Glomerular endothelial cell (primary cell): Measurements from ENCODE around the gene ARL4D. TPM values are rescaled to one million over a fixed set of nuclear protein-coding genes. Genes with fewer than 3 reads are reported as not detected.
"Not testable (repeated sequence)": the region's sequence is repeated elsewhere in the genome, so short reads cannot be mapped to it uniquely, and the experiment has no call there.

Source experiments
- DNase-seq: peaks from one replicate; pipeline ENCODE4 v3.0.0-alpha.2; 2011; ENCODE audit warnings: low read depth, low spot score; ENCODE audit errors: extremely low read depth
- total RNA-seq: library from RNA; depleted of rRNA; stranded (reverse); fragments of >200 nt; gene quantifications from 2 replicates; pipeline ENCODE4 v1.2.3, GENCODE V29; 2015

The ARL4D gene
- total RNA-seq, 1 donor from 2014 or later, result 2.1 TPM

DNA sequence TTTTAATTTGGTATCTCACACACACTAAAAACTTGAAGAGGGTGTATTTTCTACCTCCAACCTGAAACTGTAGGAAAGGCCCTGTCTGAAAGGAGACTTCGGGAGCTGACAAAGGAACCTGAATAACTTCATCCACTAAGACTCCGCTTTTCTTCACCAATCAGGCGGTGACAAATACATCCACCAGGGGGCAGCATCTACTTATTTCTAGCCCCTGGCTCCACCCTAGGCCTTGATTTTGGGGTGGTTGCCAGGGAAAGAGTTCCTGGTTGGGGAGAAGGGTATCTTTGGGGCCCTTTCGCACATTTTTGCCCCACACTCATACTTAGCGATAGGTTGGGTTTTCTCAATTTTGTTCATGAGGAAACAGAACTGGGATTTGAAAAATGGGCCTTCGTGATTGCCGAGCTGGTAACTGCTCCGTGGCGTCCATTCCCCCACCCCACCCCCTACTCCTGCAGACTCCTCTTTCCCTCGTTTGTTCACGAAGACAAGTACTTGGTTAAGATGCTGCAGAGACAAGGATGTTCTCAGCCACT is 4.8 kb upstream of the ARL4D start:
- peak; percentile 80 for DNase-seq

- not testable (repeated sequence) for DNase-seq
These were observed 4.1 kb upstream of the ARL4D start for GRCh38 chr17:43394696-43395095.

DNA sequence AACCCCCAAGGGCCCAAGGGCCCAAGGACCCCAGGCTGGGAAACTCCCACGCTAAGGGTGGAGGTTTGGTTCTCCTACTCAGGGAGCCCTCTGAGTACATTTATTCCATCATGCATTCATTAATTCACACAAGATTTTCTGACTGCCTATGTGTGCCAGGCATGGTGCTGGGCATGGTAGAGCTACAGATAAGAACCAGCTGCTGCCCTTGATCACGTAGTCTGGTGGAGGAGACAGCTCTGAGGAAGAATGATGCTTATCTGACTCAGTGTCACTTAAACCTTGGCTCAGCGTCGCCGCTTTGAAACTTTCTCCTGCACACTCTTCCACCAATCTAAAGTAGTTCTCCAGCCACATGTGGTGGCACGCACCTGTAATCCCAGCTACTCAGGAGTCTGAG is 3.6 kb upstream of the ARL4D start:
- no peak for DNase-seq

DNA sequence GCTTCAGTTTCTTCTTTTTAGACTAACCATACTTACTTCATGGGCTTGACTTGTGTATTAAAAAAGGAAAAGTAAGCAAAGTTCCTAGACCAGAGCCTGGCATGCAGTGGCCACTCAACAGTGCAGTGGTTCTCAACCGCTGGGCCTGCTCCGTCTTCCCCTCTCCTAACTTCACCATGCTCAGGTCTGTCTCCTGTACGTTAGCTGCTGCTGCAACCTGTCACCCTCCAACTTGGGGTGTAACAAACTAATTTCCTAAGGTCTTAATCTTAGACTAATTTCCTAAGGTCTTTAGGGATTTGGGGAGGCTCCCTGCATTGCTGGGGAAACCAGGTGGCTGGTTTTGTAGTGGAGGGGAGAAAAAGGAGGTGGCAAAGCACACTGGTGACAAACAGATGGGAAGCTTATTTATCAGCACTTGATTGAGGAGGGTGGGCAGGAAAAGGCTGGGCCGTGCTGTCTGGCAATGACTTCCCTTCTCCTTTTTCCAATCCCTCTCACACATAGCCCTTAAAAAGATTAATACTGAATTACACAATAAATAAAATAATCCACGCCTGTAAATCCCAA is 2.2 kb upstream of the ARL4D start:
- DNase-seq, result no peak

- DNase-seq, result no peak
These were observed 1.1 kb downstream of the ARL4D start for GRCh38 chr17:43399839-43400328.

DNA sequence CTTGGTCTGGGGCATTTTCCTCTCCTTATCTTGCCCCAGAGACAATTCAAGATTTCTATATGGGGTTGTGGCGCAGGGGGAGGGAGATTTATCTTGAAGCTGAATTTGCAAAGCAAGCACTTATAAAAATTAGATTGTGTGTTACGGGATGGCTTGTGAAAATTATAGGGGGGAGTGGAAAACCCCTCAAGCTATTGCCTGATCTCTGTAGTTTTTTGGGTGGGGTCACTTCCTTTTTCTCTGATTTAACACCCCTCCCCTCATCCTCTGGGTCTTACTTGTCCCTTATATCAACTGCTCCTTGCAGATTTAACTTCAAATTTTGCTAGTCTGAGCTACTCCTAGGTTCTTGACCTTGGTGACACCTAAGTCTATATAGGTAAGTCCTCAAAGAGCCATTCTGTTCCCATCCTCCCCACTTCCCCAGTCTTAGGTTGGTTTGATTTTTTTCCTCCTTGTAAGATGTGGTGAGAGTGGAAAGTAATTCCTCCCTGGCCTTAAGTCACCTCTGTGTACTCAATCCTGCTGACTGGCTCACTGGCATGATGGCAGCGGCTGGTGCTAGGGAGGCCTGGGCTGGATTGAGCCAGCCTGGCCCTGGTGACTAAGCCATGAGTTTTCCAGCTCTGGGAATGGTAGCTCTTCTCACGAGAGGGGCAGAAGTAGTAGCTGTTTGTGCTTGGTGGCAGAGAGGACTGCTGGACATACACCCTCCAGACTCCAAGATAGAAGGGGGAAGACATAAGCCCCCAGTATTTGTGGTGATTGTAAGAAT is 2.3 kb downstream of the ARL4D start:
- no peak for DNase-seq

DNA sequence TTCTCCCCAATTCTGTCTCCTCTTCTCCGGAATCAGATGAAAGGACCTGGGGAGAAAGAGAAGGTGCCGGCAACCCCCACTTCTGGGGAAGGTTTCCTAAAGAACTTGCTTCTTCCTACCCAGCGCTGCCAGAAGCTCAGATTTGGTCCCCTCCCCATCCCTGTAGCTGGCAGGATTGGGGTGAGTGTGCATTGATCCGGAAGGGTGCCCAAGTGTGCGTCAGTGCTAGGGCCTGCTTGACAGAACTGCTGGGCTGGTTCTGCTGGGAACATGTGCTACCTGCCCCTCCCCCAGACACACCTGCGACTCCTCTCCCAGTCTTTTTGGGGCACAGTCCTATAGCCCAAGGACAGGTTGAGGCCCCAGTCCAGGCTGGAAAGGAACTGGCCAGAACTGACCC is 3.3 kb downstream of the ARL4D start:
- no peak for DNase-seq

DNA sequence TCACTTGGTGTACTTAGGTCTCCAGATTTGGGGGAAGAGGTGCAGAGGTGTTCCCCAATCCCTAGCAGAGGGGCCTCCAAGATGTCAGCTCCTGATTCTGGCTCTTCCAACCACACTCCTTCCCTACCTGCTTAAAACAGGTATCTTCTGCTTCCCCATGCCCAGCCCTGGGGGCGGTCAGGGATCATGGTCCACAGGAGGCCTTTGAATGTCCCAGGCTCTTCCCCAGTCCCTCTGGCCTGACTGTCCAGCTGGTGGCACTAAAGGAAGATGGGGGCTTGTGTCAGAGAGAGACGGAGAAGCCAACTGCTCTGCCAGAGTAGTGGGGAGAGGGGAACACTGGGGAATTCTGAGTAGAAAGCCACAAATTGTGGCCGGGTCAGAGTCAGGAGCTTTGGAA is 3.8 kb downstream of the ARL4D start:
- no peak for DNase-seq

- DNase-seq, result no peak
These were observed 5.1 kb downstream of the ARL4D start for GRCh38 chr17:43403846-43404245.

- DNase-seq, result no peak
These were observed 7.1 kb downstream of the ARL4D start for GRCh38 chr17:43405861-43406260.

- no peak for DNase-seq
These were observed 8.2 kb downstream of the ARL4D start for GRCh38 chr17:43406676-43407645.

DNA sequence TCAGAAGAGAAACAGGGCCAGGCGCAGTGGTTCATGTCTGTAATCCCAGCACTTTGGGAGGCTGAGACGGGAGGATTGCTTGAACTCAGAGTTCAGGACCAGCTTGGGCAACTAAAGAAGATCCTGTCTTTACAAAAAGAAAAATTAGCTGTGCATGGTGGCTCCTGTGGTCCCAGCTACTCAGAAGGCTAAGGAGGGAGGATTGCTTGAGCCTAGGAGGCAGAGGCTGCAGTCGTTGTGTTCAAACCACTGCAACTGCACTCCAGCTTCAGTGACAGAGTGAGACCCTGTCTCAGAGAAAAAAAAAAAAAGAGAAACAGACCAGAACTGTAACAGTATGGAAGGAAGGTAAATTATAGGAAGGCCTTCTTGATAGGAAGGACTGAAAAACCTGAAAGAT is 10.3 kb downstream of the ARL4D start:
- no peak for DNase-seq

GRCh38 chr17:43410557-43411368 is 12.0 kb downstream of the ARL4D start:
- no peak for DNase-seq

DNA sequence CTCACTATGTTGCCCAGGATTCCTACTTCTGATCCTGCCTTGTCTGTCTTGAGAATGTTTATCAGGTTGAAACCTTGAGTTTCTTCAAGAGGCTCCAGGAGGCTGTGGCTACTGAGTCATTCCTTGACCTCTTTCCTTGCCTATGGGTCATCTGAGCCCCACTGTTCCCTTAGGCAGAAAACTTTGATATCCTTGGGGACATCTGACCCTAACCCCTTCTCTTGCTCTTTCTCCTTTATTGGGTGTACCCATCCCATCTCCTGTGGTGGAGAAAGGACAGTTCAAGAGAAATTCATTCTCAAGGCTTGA is 12.5 kb downstream of the ARL4D start:
- DNase-seq, result no peak

GRCh38 chr17:43411749-43412148 is 13.0 kb downstream of the ARL4D start:
- no peak for DNase-seq

GRCh38 chr17:43412166-43412565 is 13.4 kb downstream of the ARL4D start:
- DNase-seq, result no peak

GRCh38 chr17:43416998-43417890 is 18.5 kb downstream of the ARL4D start:
- DNase-seq, result no peak

GRCh38 chr17:43418441-43419374 is 19.9 kb downstream of the ARL4D start:
- no peak for DNase-seq
